ENCODE results near the gene VTI1A. TPM values are rescaled to one million over a fixed set of nuclear protein-coding genes. Genes with fewer than 3 reads are reported as not detected.

VTI1A gene
- total and polyA plus RNA-seq, 12 donors: 5.2 to 64.1 (median 22.0) TPM

DNA sequence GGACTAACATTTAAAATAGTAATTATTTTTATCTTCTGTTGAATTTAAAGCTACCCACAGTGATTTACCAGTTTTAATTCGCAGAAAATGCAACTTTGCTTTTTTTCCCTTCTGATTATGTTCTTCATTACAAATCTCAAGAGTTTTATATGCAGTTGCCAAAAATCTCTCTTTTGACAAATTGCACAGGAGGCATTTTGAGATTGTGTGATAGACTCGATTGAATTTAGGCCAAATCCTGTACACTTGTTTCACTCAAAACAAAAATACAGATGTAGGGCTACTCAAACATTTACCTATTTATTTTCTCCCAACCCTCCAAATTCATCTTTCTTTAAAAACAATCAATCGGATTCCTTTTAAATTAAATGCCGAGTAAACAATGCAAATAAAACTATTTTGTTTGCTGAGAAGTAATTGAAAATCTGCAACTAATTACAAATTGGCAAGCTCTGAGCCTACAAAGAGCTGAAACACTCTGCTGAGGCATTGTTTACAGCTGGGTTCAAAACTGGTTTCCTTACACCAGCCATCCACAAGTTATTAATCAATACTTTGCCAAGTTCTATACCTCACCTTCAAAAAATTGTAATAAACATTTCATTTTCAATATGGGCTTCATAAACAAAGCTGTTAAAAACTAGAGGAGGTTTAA, 288.2 kb downstream of the VTI1A start:
- H3K27me3 ChIP-seq: no peaks in the 10 kb centered on the region
- TF ChIP-seq POLR2A (IDR thresholded peaks at IDR 0.05) (no peak), CTCF (IDR thresholded peaks at IDR 0.05) (no peak)
- no peaks in the 10 kb centered on the region for H3K36me3 ChIP-seq (replicated peaks in 1 of 2)
- 71 to 80% (median 76%) methylated on average over 4 of the region's 4 CpGs for WGBS, 4 donors
- no peaks in the 10 kb centered on the region for H3K9me3 ChIP-seq (replicated peaks in 1 of 3)
- peaks cover 0 to 10% of the 10 kb centered on the region in 2 donors for H3K4me1 ChIP-seq (replicated peaks in 1 of 2)
- intact Hi-C loops (cut with DNase I): no loop called here
- H3K27ac ChIP-seq: no peak overlapping the region
- DNase-seq: no peak
- no peak overlapping the region for H3K4me3 ChIP-seq

- TF ChIP-seq POLR2A (IDR thresholded peaks at IDR 0.05) (no peak), CTCF (IDR thresholded peaks at IDR 0.05) (no peak)
- 82 to 92% (median 88%) methylated on average over 11 of the region's 11 CpGs for WGBS, 4 donors
These were observed 291.9 kb downstream of the VTI1A start for GRCh38 chr10:112738606-112739591.

DNA sequence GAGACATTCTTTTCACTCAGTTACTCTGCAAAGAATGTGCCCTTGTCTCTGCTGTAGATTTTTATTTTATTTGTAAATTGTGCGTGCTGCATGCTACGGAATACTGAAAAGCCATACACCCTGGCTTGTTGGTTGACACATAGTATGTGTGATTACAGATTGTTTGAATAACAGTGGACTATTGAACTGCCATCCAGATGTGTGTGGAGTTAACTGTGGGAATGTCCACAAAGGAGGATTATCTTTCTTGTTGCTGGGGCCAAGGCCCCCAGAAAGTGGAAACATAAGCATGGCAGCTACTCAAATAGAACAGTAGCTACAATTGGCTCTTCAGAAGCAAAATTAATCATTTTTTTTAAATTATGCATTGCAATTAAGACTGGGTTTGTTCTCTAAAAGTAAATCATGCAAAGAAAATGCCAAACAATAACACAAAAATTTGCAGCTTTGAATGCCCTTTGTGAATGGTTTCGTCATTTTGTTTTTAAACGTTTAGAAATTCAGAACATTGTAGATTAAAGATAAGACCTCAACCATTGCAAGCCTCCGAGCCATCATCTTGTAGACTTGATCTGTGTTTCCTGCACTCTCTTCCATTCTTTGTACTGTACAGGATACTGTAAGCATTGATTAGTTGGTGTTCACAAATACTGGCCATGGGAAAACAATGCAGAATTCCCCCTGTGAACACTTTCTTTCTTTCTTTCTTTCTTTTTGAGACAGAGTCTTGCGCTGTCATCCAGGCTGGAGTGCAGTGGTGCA, 292.8 kb downstream of the VTI1A start:
- DNase-seq: no peak
- H3K4me1 ChIP-seq (replicated peaks in 1 of 2): no peaks in the 10 kb centered on the region
- no peaks in the 10 kb centered on the region for H3K9me3 ChIP-seq (replicated peaks in 1 of 3)
- H3K27me3 ChIP-seq: no peaks in the 10 kb centered on the region
- H3K4me3 ChIP-seq: no peak overlapping the region
- no peak overlapping the region for H3K27ac ChIP-seq
- intact Hi-C loops (cut with DNase I): no loop called here
- no peaks in the 10 kb centered on the region for H3K36me3 ChIP-seq (replicated peaks in 1 of 2)
- TF ChIP-seq POLR2A (IDR thresholded peaks at IDR 0.05): no peak
- no peak for TF ChIP-seq CTCF (IDR thresholded peaks at IDR 0.05)
- WGBS, 4 donors: 75 to 91% (median 90%) methylated on average over 5 to 6 of the region's 6 CpGs

More at GRCh38 chr10:112738606-112739591, 291.9 kb downstream of the VTI1A start:
- no peak for DNase-seq
- Histone ChIP-seq H3K36me3 (replicated peaks in 1 of 2) (no peaks in the 10 kb centered on the region), H3K4me3 (no peak overlapping the region), H3K4me1 (replicated peaks in 1 of 2) (no peaks in the 10 kb centered on the region), H3K27ac (no peak overlapping the region), H3K27me3 (no peaks in the 10 kb centered on the region), H3K9me3 (replicated peaks in 1 of 3) (no peaks in the 10 kb centered on the region)
- intact Hi-C loops (cut with DNase I): no loop called here

All from adrenal gland (tissue), 12 donors.